A673 (cell line): Measurements from ENCODE around the gene MAEA. TPM values are rescaled to one million over a fixed set of nuclear protein-coding genes. Genes with fewer than 3 reads are reported as not detected.

Experiments used
- BruUV-seq: library from RNA; stranded (reverse); fragments of 400-500 nt; replicated peaks from 2 replicates; lab custom pipeline; 2021; lab: Mats Ljungman, UMichigan
- CTCF ChIA-PET: fragments of 300-600 bp; sonication (Branson Sonifier 250); formaldehyde crosslinking; loops from one replicate; lab custom pipeline; 2022; ENCODE audit warnings: antibody characterized with exemption; lab: Charles Lee
- POLR2A ChIA-PET: fragments of 300-600 bp; sonication (Branson Sonifier 250); formaldehyde crosslinking; loops from one replicate; lab custom pipeline; 2022; ENCODE audit warnings: antibody characterized with exemption; ENCODE audit not compliant: low non-redundant PET; lab: Charles Lee
- DNase-seq: peaks from one replicate; pipeline ENCODE4 v3.0.0-alpha.2; 2015; ENCODE audit warnings: low spot score
- H3K27ac ChIP-seq: fragments of 200-600 bp; sonication (generic); 2 replicates; pipeline ENCODE4 v1.5.1; 2016; ENCODE audit warnings: mixed run types, low read depth, mild to moderate bottlenecking, mixed read lengths, antibody characterized with exemption, low read length; ENCODE audit not compliant: poor library complexity, severe bottlenecking
- H3K27me3 ChIP-seq: fragments of 200-600 bp; sonication (generic); replicated peaks from 2 replicates; pipeline ENCODE4 v1.6.1; 2017; ENCODE audit warnings: mixed run types, low read depth, mild to moderate bottlenecking, mixed read lengths, antibody characterized with exemption, low read length; ENCODE audit not compliant: insufficient read depth, poor library complexity
- H3K36me3 ChIP-seq: fragments of 200-600 bp; sonication (generic); 2 replicates; pipeline ENCODE4 v1.6.1; 2016; ENCODE audit warnings: mixed run types, mild to moderate bottlenecking, mixed read lengths, antibody characterized with exemption, low read length; ENCODE audit not compliant: insufficient read depth, poor library complexity, severe bottlenecking
- H3K4me1 ChIP-seq: fragments of 200-600 bp; sonication (generic); 2 replicates; pipeline ENCODE4 v1.6.1; 2017; ENCODE audit warnings: mixed run types, mild to moderate bottlenecking, mixed read lengths, antibody characterized with exemption, low read length; ENCODE audit not compliant: insufficient read depth, poor library complexity, severe bottlenecking
- H3K4me3 ChIP-seq: fragments of 200-600 bp; sonication (generic); 2 replicates; pipeline ENCODE4 v1.5.1; 2016; ENCODE audit warnings: low read depth, mixed run types, mild to moderate bottlenecking, mixed read lengths, low read length; ENCODE audit not compliant: poor library complexity, severe bottlenecking
- H3K9me3 ChIP-seq: fragments of 200-600 bp; sonication (generic); 2 replicates; pipeline ENCODE4 v1.6.1; 2016; ENCODE audit warnings: mixed run types, low read depth, mild to moderate bottlenecking, mixed read lengths, antibody characterized with exemption, low read length; ENCODE audit not compliant: poor library complexity, severe bottlenecking
- CTCF ChIP-seq: fragments of 300-800, 200-600 bp; sonication (generic); conservative IDR thresholded peaks from 2 replicates; pipeline ENCODE4 v1.5.1; 2017; ENCODE audit warnings: low read depth, mild to moderate bottlenecking, antibody characterized with exemption, low read length, moderate library complexity, mixed read lengths
- EZH2 ChIP-seq: fragments of 200-600 bp; sonication (generic); IDR thresholded peaks from 2 replicates; pipeline ENCODE4 v1.6.1; 2017; ENCODE audit warnings: borderline replicate concordance, low read depth, mild to moderate bottlenecking, mixed read lengths, antibody characterized with exemption, low read length; ENCODE audit not compliant: poor library complexity, severe bottlenecking
- intact Hi-C: fragments of 100-400 bp; cut with micrococcal nuclease; formaldehyde crosslinking; loops from one replicate; pipeline ENCODE4 v1.10.0; 2022; ENCODE audit not compliant: unreplicated experiment
- total RNA-seq: library from RNA; stranded (reverse); gene quantifications from 2 replicates; pipeline ENCODE4 v1.2.3, GENCODE V29; 2021

The MAEA gene
- total RNA-seq, 1 experiment from 2014 or later = 87.0 TPM

DNA sequence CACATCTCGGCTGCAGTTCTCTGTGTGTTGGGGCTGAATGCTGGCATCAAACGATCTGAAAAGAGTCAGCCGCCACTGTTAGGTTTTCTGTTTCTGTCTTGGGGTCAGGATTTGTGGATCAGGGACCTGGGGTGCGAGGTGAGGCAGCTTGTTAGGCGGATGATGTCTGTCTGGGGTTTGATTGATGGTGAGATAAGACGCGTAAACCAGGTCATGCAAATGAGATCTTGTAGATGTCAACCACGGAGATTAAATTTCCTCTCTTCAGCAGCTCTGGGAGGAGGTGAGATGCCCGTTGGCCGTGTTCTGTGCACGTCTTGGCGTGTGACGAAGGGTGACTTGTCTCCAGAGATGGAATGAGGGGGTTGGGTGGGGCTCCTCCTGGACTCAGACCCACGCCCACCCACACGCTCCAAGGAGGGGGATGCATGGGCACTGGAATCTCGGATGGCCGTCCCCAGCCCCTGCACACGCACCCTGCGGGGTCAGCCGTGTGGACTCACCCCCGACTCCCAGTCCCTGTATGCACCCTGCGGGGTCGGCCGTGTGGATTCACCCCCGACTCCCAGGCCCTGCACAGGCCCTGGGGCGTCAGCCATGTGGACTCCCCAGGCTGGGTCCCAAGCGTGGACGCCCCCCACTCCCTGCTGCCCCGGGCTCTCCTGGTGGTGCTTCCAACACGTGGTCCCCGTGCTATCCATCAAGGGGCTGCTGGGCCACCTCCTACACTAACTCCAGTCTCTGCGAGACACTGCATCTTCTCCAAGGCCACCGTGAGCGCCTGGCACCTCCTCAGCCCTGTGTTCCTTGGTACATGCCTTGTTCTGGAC, 41.3 kb downstream of the MAEA start:
- intact Hi-C loops = no loop called here
- POLR2A ChIA-PET = no interaction called here
- peaks cover 27% of the 10 kb centered on the region for H3K36me3 ChIP-seq

GRCh38 chr4:1331591-1332353, 42.1 kb downstream of the MAEA start:
- Histone ChIP-seq H3K4me3 (no peak overlapping the region), H3K27ac (no peak overlapping the region), H3K9me3 (no peaks in the 10 kb centered on the region), H3K36me3 (peaks cover 33% of the 10 kb centered on the region), H3K27me3 (no peaks in the 10 kb centered on the region), H3K4me1 (no peaks in the 10 kb centered on the region)
- intact Hi-C loops = no loop called here
- no peak for DNase-seq
- no TSS peak for BruUV-seq
- TF ChIP-seq CTCF (no peak), EZH2 (no peak)
- CTCF ChIA-PET = no interaction called here
- POLR2A ChIA-PET = no interaction called here

More for the DNA sequence above, 41.3 kb downstream of the MAEA start:
- Histone ChIP-seq H3K4me1 (no peaks in the 10 kb centered on the region), H3K4me3 (no peak overlapping the region), H3K9me3 (no peaks in the 10 kb centered on the region), H3K27ac (no peak overlapping the region), H3K27me3 (no peaks in the 10 kb centered on the region)
- CTCF ChIA-PET = no interaction called here
- no TSS peak for BruUV-seq
- TF ChIP-seq EZH2 (no peak), CTCF (no peak)
- DNase-seq = no peak

GRCh38 chr4:1332686-1333085, 43.0 kb downstream of the MAEA start:
- no peaks in the 10 kb centered on the region for H3K27me3 ChIP-seq
- POLR2A ChIA-PET = no interaction called here
- no peak for DNase-seq
- H3K4me1 ChIP-seq = no peaks in the 10 kb centered on the region
- H3K4me3 ChIP-seq = no peak overlapping the region
- intact Hi-C loops = no loop called here
- H3K9me3 ChIP-seq = no peaks in the 10 kb centered on the region
- no peak overlapping the region for H3K27ac ChIP-seq
- CTCF ChIA-PET = no interaction called here
- peaks cover 37% of the 10 kb centered on the region for H3K36me3 ChIP-seq
- no TSS peak for BruUV-seq
- no peak for TF ChIP-seq CTCF
- TF ChIP-seq EZH2 = no peak
